Gastroesophageal sphincter (tissue), 4 donors: ENCODE data around the gene NAPEPLD. TPM values are rescaled to one million over a fixed set of nuclear protein-coding genes. Genes with fewer than 3 reads are reported as not detected.
"Not testable (repeated sequence)": the region's sequence is repeated elsewhere in the genome, so short reads cannot be mapped to it uniquely, and the experiment has no call there.

Experiments used
- ATAC-seq: fragments of 150-250 bp; one replicate; pipeline ENCODE4 v1.9.1; 2016; ENCODE audit warnings: mild to moderate bottlenecking, moderate library complexity
- H3K27ac ChIP-seq, 4 donors: fragments of 200-600 bp; sonication (generic) in 3 of 4; 1 replicate in 3 of 4; 2 replicates in 1 of 4; pipeline ENCODE4 v1.5.1; 2016 to 2019
- H3K27me3 ChIP-seq: fragments of 200-600 bp; sonication (generic); one replicate; pipeline ENCODE4 v1.5.1; 2019
- H3K36me3 ChIP-seq, 2 donors: fragments of 200-600 bp; sonication (generic); one replicate each; pipeline ENCODE4 v1.5.1; 2019; ENCODE audit warnings: control low read depth in 1 of 2
- H3K4me1 ChIP-seq, 3 donors: fragments of 200-600 bp; sonication (generic); 1 replicate in 2 of 3; 2 replicates in 1 of 3; pipeline ENCODE4 v1.5.1; 2016 to 2019; ENCODE audit warnings: control low read depth in 2 of 3
- H3K4me3 ChIP-seq, 2 donors: fragments of 200-600 bp; sonication (generic); one replicate each; pipeline ENCODE4 v1.5.1; 2019; ENCODE audit warnings: mild to moderate bottlenecking in 1 of 2, moderate library complexity in 1 of 2
- H3K9me3 ChIP-seq, 3 donors: fragments of 200-600 bp; sonication (generic); one replicate each; pipeline ENCODE4 v1.5.1; 2017 to 2019; ENCODE audit warnings: control low read depth in 2 of 3
- EP300 ChIP-seq: sonication (generic); formaldehyde crosslinking; IDR thresholded peaks from one replicate; pipeline ENCODE4 v1.6.1; 2017; ENCODE audit warnings: antibody characterized with exemption, mild to moderate bottlenecking
- POLR2A ChIP-seq, 2 donors: fragments of 450-650 bp; IDR thresholded peaks; one replicate each; pipeline ENCODE4 v1.6.1; 2017; ENCODE audit warnings: antibody characterized with exemption in 2 of 2, mild to moderate bottlenecking in 2 of 2, moderate library complexity in 1 of 2
- POLR2AphosphoS5 ChIP-seq: sonication (generic); formaldehyde crosslinking; IDR thresholded peaks from one replicate; pipeline ENCODE4 v1.6.1; 2017; ENCODE audit warnings: antibody characterized with exemption
- WGBS, 2 donors: methylation state at CpG; one replicate each; pipeline ENCODE4 v1.1.5; 2018; ENCODE audit warnings: low coverage in 1 of 2; 5-methylcytosine and 5-hydroxymethylcytosine counted together
- total RNA-seq, 4 donors: library from RNA; depleted of rRNA; stranded (reverse); fragments of >200 nt; gene quantifications; one replicate each; pipeline ENCODE4 v1.1.0, GENCODE V29; 2016
- TF ChIP-seq, protein P1 (sequence below), 4 experiments: fragments of 200-600 bp in 2 of 4; fragments of 450-650 bp in 2 of 4; sonication (generic) in 1 of 4; IDR thresholded peaks; one replicate each; pipeline ENCODE4 v1.5.1; 2017 to 2019; ENCODE audit warnings: antibody characterized with exemption in 4 of 4, mild to moderate bottlenecking in 2 of 4, moderate library complexity in 2 of 4

Gene NAPEPLD
- total RNA-seq, 4 donors from 2014 or later: 7.1 to 19.1 (median 7.3) TPM

DNA sequence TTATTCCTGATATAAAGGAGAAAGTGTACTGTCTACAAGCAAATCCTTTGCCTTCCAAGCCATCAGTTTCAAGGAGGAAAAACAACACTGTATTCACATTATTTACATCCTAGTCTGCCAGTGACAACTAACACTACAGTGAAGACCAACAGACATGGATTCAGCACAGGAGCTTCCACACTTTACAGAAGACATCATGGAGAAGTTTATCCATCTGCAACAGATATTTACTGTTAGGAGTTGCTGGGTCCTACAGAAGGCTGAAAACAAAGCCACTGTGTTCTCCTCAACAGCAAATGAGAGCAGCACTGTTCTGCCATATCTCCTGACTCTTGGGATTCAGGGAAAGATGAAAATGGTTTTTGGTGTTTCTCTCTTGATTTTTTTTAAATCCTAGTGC lies 31.9 kb downstream of the NAPEPLD start:
- no peak for TF ChIP-seq EP300
- no peak for TF ChIP-seq POLR2AphosphoS5
- no peak for TF ChIP-seq POLR2A (IDR thresholded peaks at IDR 0.05)
- TF ChIP-seq, protein P1, sequence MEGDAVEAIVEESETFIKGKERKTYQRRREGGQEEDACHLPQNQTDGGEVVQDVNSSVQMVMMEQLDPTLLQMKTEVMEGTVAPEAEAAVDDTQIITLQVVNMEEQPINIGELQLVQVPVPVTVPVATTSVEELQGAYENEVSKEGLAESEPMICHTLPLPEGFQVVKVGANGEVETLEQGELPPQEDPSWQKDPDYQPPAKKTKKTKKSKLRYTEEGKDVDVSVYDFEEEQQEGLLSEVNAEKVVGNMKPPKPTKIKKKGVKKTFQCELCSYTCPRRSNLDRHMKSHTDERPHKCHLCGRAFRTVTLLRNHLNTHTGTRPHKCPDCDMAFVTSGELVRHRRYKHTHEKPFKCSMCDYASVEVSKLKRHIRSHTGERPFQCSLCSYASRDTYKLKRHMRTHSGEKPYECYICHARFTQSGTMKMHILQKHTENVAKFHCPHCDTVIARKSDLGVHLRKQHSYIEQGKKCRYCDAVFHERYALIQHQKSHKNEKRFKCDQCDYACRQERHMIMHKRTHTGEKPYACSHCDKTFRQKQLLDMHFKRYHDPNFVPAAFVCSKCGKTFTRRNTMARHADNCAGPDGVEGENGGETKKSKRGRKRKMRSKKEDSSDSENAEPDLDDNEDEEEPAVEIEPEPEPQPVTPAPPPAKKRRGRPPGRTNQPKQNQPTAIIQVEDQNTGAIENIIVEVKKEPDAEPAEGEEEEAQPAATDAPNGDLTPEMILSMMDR (IDR thresholded peaks at IDR 0.05): no peak
- no peak for ATAC-seq
- peaks cover 0 to 9% (median 0%) of the 10 kb centered on the region in 3 donors for H3K4me1 ChIP-seq
- no peak overlapping the region for H3K27ac ChIP-seq
- H3K27me3 ChIP-seq: no peaks in the 10 kb centered on the region
- H3K9me3 ChIP-seq: no peaks in the 10 kb centered on the region
- no peak overlapping the region for H3K4me3 ChIP-seq
- peaks cover 0 to 37% of the 10 kb centered on the region in 2 donors for H3K36me3 ChIP-seq

GRCh38 chr7:103116511-103116910 lies 32.4 kb downstream of the NAPEPLD start:
- H3K27me3 ChIP-seq: no peaks in the 10 kb centered on the region
- H3K9me3 ChIP-seq: no peaks in the 10 kb centered on the region
- 96 to 100% methylated on average over 1 of the region's 1 CpG for WGBS, 2 donors
- H3K4me1 ChIP-seq: peaks cover 0 to 9% (median 0%) of the 10 kb centered on the region in 3 donors
- TF ChIP-seq EP300 (no peak), POLR2AphosphoS5 (no peak), POLR2A (IDR thresholded peaks at IDR 0.05) (no peak)
- TF ChIP-seq, protein P1 (IDR thresholded peaks at IDR 0.05): no peak
- H3K36me3 ChIP-seq: peaks cover 0 to 36% of the 10 kb centered on the region in 2 donors
- ATAC-seq: no peak
- H3K4me3 ChIP-seq: no peak overlapping the region
- H3K27ac ChIP-seq: no peak overlapping the region

GRCh38 chr7:103115771-103116170 lies 33.1 kb downstream of the NAPEPLD start:
- whole genome bisulfite sequencing, 2 donors: 95% methylated on average over 4 of the region's 4 CpGs; no CpG with 5 or more reads in 1 of the 2 donors
- H3K9me3 ChIP-seq: no peaks in the 10 kb centered on the region
- H3K27ac ChIP-seq: no peak overlapping the region
- H3K4me3 ChIP-seq: no peak overlapping the region
- H3K36me3 ChIP-seq: peaks cover 0 to 29% of the 10 kb centered on the region in 2 donors
- no peak for ATAC-seq
- TF ChIP-seq, protein P1 (IDR thresholded peaks at IDR 0.05): no peak
- TF ChIP-seq POLR2A (IDR thresholded peaks at IDR 0.05): no peak
- TF ChIP-seq EP300: no peak
- TF ChIP-seq POLR2AphosphoS5: no peak
- H3K27me3 ChIP-seq: no peaks in the 10 kb centered on the region
- peaks cover 0 to 6% (median 0%) of the 10 kb centered on the region in 3 donors for H3K4me1 ChIP-seq

- H3K9me3 ChIP-seq: no peaks in the 10 kb centered on the region
- ATAC-seq: no peak
- no peak overlapping the region for H3K4me3 ChIP-seq
- H3K27me3 ChIP-seq: no peaks in the 10 kb centered on the region
- no peak overlapping the region for H3K27ac ChIP-seq
- 67 to 100% methylated on average over 1 of the region's 1 CpG for WGBS, 2 donors
- TF ChIP-seq POLR2AphosphoS5 (no peak), EP300 (no peak), POLR2A (IDR thresholded peaks at IDR 0.05) (no peak)
- TF ChIP-seq, protein P1 (IDR thresholded peaks at IDR 0.05): no peak
- H3K36me3 ChIP-seq: peaks cover 0 to 25% of the 10 kb centered on the region in 2 donors
- no peaks in the 10 kb centered on the region for H3K4me1 ChIP-seq
Measured at GRCh38 chr7:103114576-103115008, 34.3 kb downstream of the NAPEPLD start.

DNA sequence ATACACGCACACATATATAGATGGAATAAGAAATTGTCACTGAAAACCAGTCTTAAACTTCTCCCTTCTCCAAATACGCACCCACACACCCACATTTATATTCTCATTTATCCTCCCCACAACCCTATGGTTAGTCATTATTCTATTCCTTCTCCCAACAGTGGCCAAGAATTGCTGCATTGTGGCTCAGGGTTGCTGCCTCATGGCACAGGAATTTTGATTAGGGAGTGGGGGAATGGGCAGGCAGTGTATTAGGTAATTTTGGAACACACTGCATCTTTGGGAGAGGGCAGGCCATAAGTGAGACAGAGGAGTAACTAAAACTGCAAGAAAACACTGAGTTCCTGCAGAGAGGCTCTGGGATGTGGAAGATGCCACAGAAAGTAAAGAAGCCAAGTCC lies 35.7 kb downstream of the NAPEPLD start:
- no peaks in the 10 kb centered on the region for H3K9me3 ChIP-seq
- H3K36me3 ChIP-seq: peaks cover 0 to 22% of the 10 kb centered on the region in 2 donors
- no peak for ATAC-seq
- H3K4me3 ChIP-seq: no peak overlapping the region
- WGBS, 2 donors: 60 to 65% methylated on average over 2 of the region's 2 CpGs
- TF ChIP-seq, protein P1 (IDR thresholded peaks at IDR 0.05): no peak
- TF ChIP-seq POLR2A (IDR thresholded peaks at IDR 0.05) (no peak), EP300 (no peak), POLR2AphosphoS5 (no peak)
- H3K27me3 ChIP-seq: no peaks in the 10 kb centered on the region
- H3K4me1 ChIP-seq: no peaks in the 10 kb centered on the region
- no peak overlapping the region for H3K27ac ChIP-seq

DNA sequence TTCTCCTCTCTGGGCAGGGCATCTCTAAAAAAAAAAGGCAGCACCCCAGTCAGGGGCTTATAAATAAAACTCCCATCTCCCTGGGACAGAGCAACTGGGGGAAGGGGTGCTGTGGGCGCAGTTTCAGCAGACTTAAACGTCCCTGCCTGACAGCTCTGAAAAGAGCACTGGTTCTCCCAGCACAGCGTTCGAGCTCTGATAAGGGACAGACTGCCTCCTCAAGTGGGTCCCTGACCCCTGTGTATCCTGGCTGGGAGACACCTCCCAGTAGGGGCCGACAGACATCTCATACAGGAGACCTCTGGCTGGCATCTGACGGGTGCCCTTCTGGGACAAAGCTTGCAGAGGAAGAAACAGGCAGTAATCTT lies 42.2 kb downstream of the NAPEPLD start:
- H3K9me3 ChIP-seq, H3K4me3 ChIP-seq, ATAC-seq, H3K27ac ChIP-seq, H3K4me1 ChIP-seq, H3K27me3 ChIP-seq: not testable (repeated sequence)
- no CpG with 5 or more reads among the region's 6 CpGs for WGBS, 2 donors
- H3K36me3 ChIP-seq: peaks cover 0 to 33% of the 10 kb centered on the region in 2 donors
